BLaER1 (cell line): ENCODE results near the gene SMIM45.
"Not testable (repeated sequence)": the region's sequence is repeated elsewhere in the genome, so short reads cannot be mapped to it uniquely, and the experiment has no call there.

Experiments used
- H3K27ac ChIP-seq: shearing (Covaris generic); formaldehyde crosslinking; 2 replicates; pipeline ENCODE4 v1.8.1; 2022
- H3K27me3 ChIP-seq: shearing (Covaris generic); formaldehyde crosslinking; 2 replicates; pipeline ENCODE4 v1.8.1; 2022
- H3K36me3 ChIP-seq: shearing (Covaris generic); formaldehyde crosslinking; 2 replicates; pipeline ENCODE4 v1.8.1; 2022
- H3K4me1 ChIP-seq: shearing (Covaris generic); formaldehyde crosslinking; 2 replicates; pipeline ENCODE4 v1.8.1; 2022
- H3K4me2 ChIP-seq: shearing (Covaris generic); formaldehyde crosslinking; 2 replicates; pipeline ENCODE4 v1.8.1; 2022
- H3K4me3 ChIP-seq: shearing (Covaris generic); formaldehyde crosslinking; 2 replicates; pipeline ENCODE4 v1.8.1; 2022
- H3K9ac ChIP-seq: shearing (Covaris generic); formaldehyde crosslinking; 2 replicates; pipeline ENCODE4 v1.8.1; 2022
- H3K9me3 ChIP-seq: shearing (Covaris generic); formaldehyde crosslinking; 2 replicates; pipeline ENCODE4 v1.8.1; 2022
- H4K20me1 ChIP-seq: shearing (Covaris generic); formaldehyde crosslinking; 2 replicates; pipeline ENCODE4 v1.8.1; 2022
- Cebpa-rat ChIP-seq: shearing (Covaris generic); IDR thresholded peaks from 2 replicates; pipeline ENCODE4 v1.8.1; 2022

Gene SMIM45

GRCh38 chr22:41946629-41947423 is 5.1 kb upstream of the SMIM45 start, which contains the start of gene CENPM:
Gene CENPM (minus strand): TSS chr22:41947152. CDS start chr22:41947076, 76 bp downstream.
- Histone ChIP-seq H3K27ac (peak within 1 kb of the TSS; percentile 88), H4K20me1 (no peaks in the 10 kb centered on the region), H3K4me3 (peak within 1 kb of the TSS; percentile 91), H3K4me1 (peaks cover 78% of the 10 kb centered on the region), H3K9ac (peak within 1 kb of the TSS; percentile 92), H3K36me3 (peaks cover 35% of the 10 kb centered on the region), H3K4me2 (peak within 1 kb of the TSS; percentile 99), H3K27me3 (no peaks in the 10 kb centered on the region; the same call in 1 of the 2 replicates), H3K9me3 (no peaks in the 10 kb centered on the region)
- no peak for TF ChIP-seq Cebpa-rat

GRCh38 chr22:41947424-41948080 is 4.4 kb upstream of the SMIM45 start:
- no peak for TF ChIP-seq Cebpa-rat
- Histone ChIP-seq H3K4me1 (peaks cover 85% of the 10 kb centered on the region), H3K27me3 (no peaks in the 10 kb centered on the region; the same call in 1 of the 2 replicates), H3K36me3 (peaks cover 27% of the 10 kb centered on the region), H3K27ac (peak overlapping the region; percentile 88), H3K4me3 (peak overlapping the region; percentile 91), H3K9ac (peak overlapping the region; percentile 92), H3K4me2 (peak overlapping the region; percentile 99), H3K9me3 (no peaks in the 10 kb centered on the region), H4K20me1 (no peaks in the 10 kb centered on the region)

GRCh38 chr22:41948142-41948541 is 3.8 kb upstream of the SMIM45 start:
- H3K9ac ChIP-seq, result peak overlapping the region; percentile 92
- peaks cover 21% of the 10 kb centered on the region for H3K36me3 ChIP-seq
- no peak for TF ChIP-seq Cebpa-rat
- H4K20me1 ChIP-seq, result no peaks in the 10 kb centered on the region
- H3K27me3 ChIP-seq, result no peaks in the 10 kb centered on the region; the same call in 1 of the 2 replicates
- peak overlapping the region; percentile 88; the same call in 1 of the 2 replicates for H3K27ac ChIP-seq
- H3K4me1 ChIP-seq, result peaks cover 91% of the 10 kb centered on the region
- peak overlapping the region; percentile 91; the same call in 1 of the 2 replicates for H3K4me3 ChIP-seq
- peak overlapping the region; percentile 99 for H3K4me2 ChIP-seq
- no peaks in the 10 kb centered on the region for H3K9me3 ChIP-seq

DNA sequence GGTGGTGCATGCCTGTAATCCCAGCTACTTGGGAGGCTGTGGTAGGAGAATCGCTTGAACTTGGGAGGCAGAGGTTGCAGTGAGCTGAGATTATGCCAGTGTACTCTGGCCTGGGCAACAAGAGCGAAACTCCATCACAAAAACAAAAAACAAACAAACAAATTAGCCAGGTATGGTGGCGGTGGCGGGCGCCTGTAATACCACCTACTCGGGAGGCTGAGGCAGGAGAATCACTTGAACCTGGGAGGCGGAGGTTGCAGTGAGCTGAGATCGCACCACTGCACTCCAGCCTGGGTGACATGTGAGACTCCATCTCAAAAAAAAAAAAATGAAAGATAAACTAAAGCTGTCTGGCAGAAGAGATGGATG is 3.0 kb upstream of the SMIM45 start:
- peaks cover 14% of the 10 kb centered on the region for H3K36me3 ChIP-seq
- H3K27me3 ChIP-seq, H3K27ac ChIP-seq, H3K9me3 ChIP-seq, H4K20me1 ChIP-seq: not testable (repeated sequence)
- H3K4me2 ChIP-seq, result peak overlapping the region; percentile 99
- 0 out of 2 replicates have a peak overlapping the region, but pooled peaks have one; percentile 31 for H3K4me3 ChIP-seq
- peaks cover 90% of the 10 kb centered on the region for H3K4me1 ChIP-seq
- H3K9ac ChIP-seq, result peak overlapping the region; percentile 50; the same call in 1 of the 2 replicates

DNA sequence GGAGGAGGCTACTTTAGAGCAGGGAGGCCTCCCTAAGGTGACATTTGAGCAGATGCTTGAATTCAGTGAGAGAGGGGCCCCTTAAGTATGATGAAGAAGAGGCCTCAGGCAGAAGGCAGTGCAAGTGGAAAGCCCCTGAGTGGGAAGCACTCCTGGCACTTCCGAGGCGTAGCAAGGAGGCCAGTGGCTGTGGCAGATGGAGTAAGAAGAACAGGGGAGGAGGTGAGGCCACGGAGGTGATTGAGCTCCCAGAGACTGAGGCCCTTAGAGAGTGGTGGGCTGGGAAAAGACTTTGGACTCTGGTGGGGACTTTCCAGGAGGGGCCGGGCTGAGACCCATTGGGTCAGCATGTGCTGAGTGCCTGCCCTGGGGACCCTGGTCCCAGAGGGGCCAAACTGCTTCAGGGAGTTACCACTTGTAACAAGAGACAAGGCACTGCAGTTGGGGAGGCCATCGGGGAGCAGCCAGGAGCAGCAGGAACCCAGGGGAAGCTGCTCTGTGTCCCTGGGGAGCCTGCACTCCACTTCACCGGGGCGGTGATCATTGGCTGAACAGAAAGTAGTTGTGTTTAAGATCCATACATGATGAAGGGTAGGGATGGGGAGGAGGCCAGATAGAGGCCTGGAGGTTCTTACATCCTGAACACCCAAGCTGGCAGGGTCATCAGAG is 2.5 kb upstream of the SMIM45 start:
- peak overlapping the region; percentile 31; the same call in 1 of the 2 replicates for H3K4me3 ChIP-seq
- H4K20me1 ChIP-seq, result no peaks in the 10 kb centered on the region

GRCh38 chr22:41952713-41953112 is 763 bp downstream of the SMIM45 start:
- peak overlapping the region; percentile 99 for H3K4me2 ChIP-seq
- no peaks in the 10 kb centered on the region for H4K20me1 ChIP-seq
- H3K27ac ChIP-seq, result peak overlapping the region; percentile 28; the same call in 1 of the 2 replicates
- peaks cover 60% of the 10 kb centered on the region for H3K4me1 ChIP-seq
- H3K4me3 ChIP-seq, result no peak overlapping the region
- TF ChIP-seq Cebpa-rat, result no peak
- H3K9me3 ChIP-seq, result no peaks in the 10 kb centered on the region
- H3K27me3 ChIP-seq, result no peaks in the 10 kb centered on the region; the same call in 1 of the 2 replicates
- H3K9ac ChIP-seq, result no peak overlapping the region
- no peaks in the 10 kb centered on the region for H3K36me3 ChIP-seq

More for the DNA sequence above, 2.5 kb upstream of the SMIM45 start:
- Histone ChIP-seq H3K27me3 (no peaks in the 10 kb centered on the region; the same call in 1 of the 2 replicates), H3K27ac (peak overlapping the region; percentile 78), H3K9me3 (no peaks in the 10 kb centered on the region), H3K4me1 (peaks cover 85% of the 10 kb centered on the region), H3K4me2 (peak overlapping the region; percentile 99), H3K36me3 (peaks cover 8% of the 10 kb centered on the region), H3K9ac (peak overlapping the region; percentile 50)
- TF ChIP-seq Cebpa-rat, result no peak

DNA sequence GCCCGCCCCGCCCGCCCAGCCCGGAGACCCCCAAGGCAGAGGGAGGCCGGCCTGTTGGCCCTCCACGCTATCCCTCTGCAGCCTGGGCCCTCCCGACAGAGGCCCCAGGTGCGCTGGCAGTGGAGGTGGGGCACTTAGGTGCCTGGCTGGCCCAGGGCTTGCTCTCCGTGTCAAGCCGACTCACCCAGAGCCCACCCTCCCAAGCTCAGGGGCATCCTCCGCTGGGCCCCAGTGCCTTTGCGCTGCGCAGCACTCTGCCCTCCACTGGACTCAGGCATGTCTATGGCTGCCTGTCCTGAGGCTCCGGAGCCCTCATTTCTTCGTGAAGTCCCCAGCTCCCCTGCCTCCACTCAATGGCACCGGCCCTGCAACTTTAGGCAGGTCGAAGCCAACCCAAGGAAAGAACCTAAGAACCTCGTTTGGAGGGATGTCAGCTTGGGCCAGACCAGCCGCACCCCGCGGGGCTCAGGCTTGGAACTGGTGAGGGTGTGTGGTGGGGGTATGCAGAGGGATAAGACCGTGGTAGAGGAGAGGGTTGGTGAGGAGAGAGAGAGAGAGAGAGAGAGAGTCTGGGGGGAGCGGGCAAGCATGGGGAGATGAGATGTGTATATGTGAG is 6.1 kb downstream of the SMIM45 start:
- Histone ChIP-seq H3K4me3 (no peak overlapping the region), H3K9ac (no peak overlapping the region), H4K20me1 (no peaks in the 10 kb centered on the region), H3K4me2 (no peak overlapping the region), H3K36me3 (no peaks in the 10 kb centered on the region), H3K9me3 (no peaks in the 10 kb centered on the region), H3K4me1 (peaks cover 23% of the 10 kb centered on the region), H3K27me3 (no peaks in the 10 kb centered on the region), H3K27ac (no peak overlapping the region)
- no peak for TF ChIP-seq Cebpa-rat

DNA sequence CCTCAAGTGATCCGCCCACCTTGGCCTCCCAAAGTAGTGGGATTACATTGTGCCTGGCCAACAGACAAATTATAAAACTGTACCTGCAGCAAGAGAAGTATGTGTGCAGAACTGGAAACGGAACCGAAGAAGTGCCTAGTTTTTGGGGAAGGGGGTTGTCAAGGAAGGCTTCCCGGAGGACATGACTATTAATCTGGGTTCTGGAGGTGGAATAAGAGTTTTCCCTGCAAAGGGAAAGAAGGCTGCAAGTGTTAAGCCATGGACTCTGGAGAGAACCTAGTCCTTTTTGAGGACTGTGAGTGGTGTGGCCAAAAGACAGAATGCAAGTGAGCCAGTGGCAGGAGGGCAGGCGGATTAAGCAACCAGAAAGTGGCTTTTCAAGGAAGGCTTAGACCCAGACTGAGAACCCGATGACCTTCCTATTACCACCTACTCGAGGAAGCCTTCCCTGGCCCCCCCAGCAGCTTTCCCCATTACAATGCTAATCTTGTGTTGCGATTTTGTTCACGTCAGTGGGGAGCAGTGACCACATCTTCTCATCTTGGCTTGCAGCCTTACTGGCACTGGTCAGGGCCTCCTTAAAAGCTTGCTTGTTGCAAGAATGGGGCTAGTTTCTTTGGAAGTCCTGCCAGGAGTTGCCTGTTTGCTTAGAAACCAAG is 11.6 kb downstream of the SMIM45 start:
- Histone ChIP-seq H3K9me3 (no peaks in the 10 kb centered on the region), H3K4me3 (no peak overlapping the region), H3K4me2 (no peak overlapping the region), H3K4me1 (peaks cover 27% of the 10 kb centered on the region), H3K36me3 (no peaks in the 10 kb centered on the region), H3K27ac (no peak overlapping the region), H3K27me3 (no peaks in the 10 kb centered on the region), H3K9ac (no peak overlapping the region), H4K20me1 (no peaks in the 10 kb centered on the region)
- no peak for TF ChIP-seq Cebpa-rat

DNA sequence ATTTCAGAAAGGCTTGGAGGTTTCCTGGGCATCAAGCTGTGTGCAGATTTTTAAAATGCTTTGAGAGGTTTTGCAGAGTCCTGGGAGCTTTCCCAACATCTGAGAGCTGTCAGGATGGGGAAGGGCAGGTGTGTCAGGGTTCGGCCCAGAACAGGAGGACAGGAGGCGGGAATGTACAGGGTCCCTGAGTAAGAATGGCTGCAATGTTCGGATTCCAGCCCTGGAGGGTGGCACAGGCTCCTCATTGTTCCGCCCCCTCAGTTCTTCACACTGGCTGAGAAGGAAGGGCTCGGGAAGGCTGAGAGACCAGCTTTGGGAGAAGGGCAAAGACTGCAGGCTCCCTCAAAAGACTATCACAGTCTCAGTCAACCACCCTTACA is 12.2 kb downstream of the SMIM45 start:
- Histone ChIP-seq H4K20me1 (no peaks in the 10 kb centered on the region), H3K4me2 (no peak overlapping the region), H3K9ac (no peak overlapping the region), H3K27ac (no peak overlapping the region), H3K9me3 (no peaks in the 10 kb centered on the region), H3K36me3 (no peaks in the 10 kb centered on the region), H3K27me3 (no peaks in the 10 kb centered on the region), H3K4me1 (peaks cover 32% of the 10 kb centered on the region), H3K4me3 (no peak overlapping the region)
- no peak for TF ChIP-seq Cebpa-rat
